ENCODE results near the gene ARHGEF37.
A peak's percentile ranks its signal among the peaks of the same experiment; 100 is the strongest.

Gene ARHGEF37

GRCh38 chr5:149629421-149629820 is 48.1 kb downstream of the ARHGEF37 start:
- DNase-seq (ENCODE audit: low spot score), result no peak

DNA sequence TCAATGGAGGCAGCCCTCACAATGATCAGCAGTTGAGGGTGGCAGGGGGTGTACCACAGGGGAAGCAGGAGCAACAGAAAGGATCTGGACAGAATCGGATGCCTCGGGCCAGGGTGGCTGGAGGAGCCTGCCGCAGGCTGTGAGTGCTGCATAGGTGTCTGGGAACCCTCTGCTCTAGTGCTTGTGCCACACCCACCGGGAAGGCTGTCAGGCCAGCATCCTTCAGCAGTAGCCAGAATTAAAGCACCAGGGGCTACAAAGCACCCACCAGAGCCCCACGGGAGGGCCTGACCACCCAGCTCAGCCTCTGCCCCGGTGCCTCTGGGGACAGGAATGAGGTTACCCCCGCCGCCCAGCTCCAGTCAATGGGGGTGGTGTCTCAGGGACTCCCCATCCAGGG is 49.0 kb downstream of the ARHGEF37 start:
- no peak for DNase-seq (ENCODE audit: low spot score)

DNA sequence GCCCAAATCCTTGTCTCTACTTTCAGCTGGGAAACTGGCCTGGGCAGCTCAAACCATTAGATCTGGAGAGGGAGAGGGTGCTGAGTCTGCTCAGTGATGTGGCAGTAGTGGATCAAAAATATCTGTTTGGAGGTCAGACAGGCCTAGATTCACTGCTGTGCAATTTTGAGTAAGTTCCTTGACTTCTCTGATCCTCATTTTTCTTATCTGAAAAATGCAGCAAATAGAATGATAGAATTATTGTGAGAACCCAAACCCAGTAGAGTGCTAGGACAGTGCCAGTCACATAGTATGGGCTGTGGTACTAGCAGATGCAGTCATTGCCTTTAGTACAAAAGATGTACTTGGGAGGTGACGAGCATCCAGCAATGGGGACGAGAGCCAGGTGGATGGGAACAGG is 50.2 kb downstream of the ARHGEF37 start:
- DNase-seq (ENCODE audit: low spot score), result no peak

- no peak for DNase-seq (ENCODE audit: low spot score)
These were observed 51.3 kb downstream of the ARHGEF37 start for GRCh38 chr5:149632311-149633251.

DNA sequence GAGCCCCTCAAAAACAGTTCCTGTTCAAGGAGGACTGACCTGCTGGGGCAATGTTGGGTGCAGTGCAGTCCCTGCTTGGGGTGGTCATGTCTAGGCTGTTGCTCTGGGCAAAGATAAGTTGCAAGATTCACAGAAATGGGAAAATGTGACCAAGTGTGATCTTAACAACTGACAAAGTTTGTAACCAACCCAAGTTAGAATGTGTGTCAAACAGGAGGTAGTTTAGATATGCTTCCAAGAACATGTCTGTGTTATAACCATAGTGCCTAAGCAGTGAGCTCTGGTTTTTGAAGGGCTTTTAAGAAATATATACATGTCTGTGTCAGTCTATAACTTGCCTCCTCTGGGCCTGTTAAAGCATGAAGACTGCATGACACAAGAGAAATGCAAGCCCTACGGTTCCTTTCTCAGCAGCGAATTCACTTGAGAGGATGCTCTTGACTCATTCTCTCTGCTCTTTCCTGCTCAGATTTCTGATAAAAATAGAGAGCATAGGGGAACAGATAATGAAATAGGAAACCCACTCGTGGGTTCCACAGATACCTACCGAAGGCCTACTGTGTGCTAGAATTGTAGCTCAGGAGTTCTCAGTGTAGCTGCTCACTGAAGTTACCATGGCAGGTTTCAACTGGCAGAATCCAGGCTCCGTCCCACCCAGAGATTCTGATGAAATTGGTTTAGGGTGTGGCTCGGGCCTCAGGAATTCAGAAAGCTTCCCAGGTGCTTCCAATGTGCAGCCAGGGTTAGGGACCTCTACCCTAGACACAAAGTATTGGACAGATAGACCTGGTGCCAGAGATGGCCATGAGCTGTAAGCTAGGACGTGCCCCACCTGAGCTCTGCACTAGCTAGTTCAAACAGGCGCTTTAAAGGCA is 52.4 kb downstream of the ARHGEF37 start:
- DNase-seq (ENCODE audit: low spot score), result no peak

DNA sequence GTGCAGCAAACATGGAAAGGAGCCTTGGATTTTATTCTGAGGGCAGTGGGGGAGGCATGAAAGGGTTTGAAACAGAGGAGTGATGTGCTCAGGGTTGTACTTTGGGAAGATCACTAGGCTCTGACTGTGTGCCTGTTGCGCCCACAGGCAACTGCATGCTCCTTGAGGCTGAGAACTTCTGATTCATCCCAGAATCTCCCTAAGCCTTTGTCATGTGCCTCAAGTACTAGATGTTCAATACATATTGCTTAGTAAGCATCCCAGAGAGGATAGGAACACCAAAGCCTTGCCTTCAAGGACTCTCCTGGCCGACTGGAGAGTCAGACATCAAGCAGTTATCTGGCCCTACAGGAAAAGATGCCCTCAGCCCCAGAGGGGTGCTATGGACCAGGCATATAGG is 54.1 kb downstream of the ARHGEF37 start:
- DNase-seq (ENCODE audit: low spot score), result no peak

DNA sequence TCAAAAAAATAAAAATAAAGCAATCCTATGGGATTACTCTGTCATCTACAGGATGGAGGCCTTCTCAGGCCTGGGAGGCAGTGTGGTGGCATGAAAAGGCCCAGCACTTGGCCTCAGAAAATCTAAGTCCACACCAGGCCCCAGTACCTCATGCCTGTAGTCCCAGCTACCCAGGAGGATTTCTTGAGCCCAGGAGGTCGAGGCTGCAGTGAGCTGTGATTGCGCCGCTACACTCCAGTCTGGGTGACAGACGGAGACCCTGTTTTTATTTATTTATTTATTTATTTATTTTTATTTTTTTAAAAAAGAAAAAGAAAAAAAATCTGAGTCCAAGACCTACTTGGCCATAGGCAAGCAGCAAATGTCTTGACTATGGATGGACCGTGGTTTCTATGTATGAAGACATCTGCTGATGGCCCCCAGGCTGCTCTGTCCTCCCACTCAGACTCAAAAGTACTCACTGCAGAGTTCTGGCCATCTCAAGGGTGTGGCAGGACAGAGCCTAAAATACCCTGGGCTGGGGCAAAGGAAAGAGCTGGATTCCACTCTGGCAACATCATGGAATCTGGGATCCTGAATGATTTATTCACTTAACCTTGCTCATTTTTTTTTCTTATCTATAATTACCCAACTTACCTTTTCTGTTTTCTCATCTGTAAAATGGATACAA is 55.0 kb downstream of the ARHGEF37 start:
- no peak for DNase-seq (ENCODE audit: low spot score)

DNA sequence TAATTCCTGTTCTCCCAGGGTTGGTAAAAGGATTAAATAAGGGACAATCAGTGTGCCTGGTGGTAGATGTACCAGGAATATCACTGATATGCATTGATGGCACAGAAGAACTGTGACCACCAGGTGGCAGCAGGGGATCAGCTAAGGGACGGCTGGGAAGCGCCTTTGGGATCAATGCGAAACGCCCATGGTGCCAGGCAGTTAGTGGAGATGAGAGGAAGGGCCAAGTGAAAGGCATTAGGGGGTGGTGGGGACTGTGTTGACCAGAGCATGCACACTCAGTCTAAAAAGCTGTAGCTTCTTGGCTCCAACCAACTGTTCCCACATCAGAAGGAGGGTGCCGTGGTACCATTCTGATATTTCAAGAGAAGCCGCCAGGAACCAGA is 55.6 kb downstream of the ARHGEF37 start:
- peak; percentile 62 for DNase-seq (ENCODE audit: low spot score)

GRCh38 chr5:149638136-149638535 is 56.8 kb downstream of the ARHGEF37 start:
- no peak for DNase-seq (ENCODE audit: low spot score)

- DNase-seq (ENCODE audit: low spot score), result no peak
These were observed 57.4 kb downstream of the ARHGEF37 start for GRCh38 chr5:149638546-149639241.

DNA sequence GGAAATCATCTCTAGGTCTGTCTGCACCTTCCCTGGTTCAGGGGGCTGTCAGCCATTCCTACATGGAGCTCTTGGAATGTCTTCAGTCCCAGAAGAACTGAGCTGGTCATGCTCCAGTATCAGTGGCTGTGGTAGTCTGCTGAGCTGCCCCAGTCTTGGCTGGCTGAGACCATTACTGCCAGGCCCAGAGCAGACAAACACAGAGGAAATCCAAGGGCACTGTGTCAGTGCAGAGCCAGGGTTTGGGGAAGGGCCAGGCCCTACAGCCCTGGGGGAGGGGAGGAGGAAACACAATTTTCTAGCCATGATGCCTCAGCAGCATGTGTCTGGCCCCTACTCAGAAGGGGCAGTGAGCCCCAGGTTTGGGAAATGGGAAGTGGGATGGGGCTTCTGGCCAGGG is 58.4 kb downstream of the ARHGEF37 start:
- no peak for DNase-seq (ENCODE audit: low spot score)

DNA sequence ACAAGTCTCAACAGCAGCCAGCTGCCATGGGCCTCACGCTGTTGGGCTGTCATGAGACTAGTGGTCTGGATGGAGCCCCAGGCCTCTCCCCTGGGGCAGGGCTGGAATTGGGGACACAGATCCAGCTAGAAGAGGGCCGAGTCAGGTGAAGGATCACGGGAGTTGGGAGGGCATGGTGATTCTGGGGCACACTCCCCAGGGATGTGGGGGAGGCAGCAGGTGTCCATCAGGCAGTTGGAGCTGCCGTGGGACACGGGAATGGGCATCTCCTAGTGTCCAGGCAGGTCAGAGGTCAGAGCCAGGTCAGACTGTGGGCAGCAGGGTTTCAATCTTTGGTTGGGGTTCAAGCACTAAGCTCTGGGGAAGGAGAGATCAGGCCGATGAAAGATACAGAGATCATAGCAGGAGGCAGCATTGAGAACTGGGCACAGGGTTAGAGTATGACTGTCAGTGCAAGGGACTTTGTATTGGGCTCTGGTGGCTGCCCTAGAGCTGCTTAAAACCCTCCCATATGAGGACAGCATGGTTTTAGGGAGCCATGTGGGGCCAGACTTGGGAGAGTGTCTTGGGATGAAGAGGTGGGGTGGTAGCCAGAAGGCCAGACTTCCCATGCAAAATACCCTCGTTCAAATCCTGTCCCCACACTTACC is 59.2 kb downstream of the ARHGEF37 start:
- DNase-seq (ENCODE audit: low spot score), result no peak

GRCh38 chr5:149641000-149641576 is 59.8 kb downstream of the ARHGEF37 start:
- no peak for DNase-seq (ENCODE audit: low spot score)

- no peak for DNase-seq (ENCODE audit: low spot score)
These were observed 60.3 kb downstream of the ARHGEF37 start for GRCh38 chr5:149641600-149641999.

GRCh38 chr5:149643781-149644180 is 62.5 kb downstream of the ARHGEF37 start:
- no peak for DNase-seq (ENCODE audit: low spot score)

GRCh38 chr5:149644629-149645028 is 63.3 kb downstream of the ARHGEF37 start:
- no peak for DNase-seq (ENCODE audit: low spot score)

DNA sequence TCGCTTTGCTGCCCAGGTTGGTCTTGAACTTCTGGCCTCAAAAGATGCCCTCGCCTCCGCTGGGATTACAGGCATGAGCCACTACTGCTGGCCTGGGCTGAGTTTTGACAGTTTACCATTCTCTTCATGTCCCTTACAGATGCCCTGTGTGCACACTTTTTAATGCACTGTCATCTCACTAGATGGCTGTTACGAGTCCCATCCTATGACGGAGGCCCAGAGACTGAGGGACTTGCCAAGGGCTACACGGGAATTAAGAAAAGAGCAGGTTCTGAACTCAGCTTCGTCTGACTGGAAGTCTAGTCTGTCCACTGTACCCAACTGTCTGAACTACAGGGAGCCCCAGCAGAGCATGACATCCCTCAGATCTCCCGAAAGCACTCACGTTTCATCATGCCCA is 63.9 kb downstream of the ARHGEF37 start:
- no peak for DNase-seq (ENCODE audit: low spot score)

- DNase-seq (ENCODE audit: low spot score), result no peak
These were observed 64.4 kb downstream of the ARHGEF37 start for GRCh38 chr5:149645725-149646124.

DNA sequence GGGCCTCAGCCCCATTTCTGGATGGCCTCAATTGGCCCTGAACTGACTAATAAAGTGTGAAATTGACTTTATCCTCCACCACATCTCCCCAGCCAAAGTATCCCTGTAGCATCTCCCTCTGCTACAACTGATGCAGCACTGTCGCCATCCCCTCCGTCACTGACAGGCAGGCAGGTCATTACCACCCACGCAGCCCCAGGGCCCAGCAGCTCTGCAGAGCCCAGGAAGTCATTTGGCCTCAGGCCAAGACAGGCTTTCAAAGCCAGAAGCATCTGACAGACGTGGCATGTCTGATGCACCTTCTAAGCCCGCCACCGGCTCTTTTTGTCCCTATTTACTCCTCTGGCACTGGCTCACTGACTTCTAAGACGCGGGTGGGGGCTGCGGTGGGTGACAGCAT is 65.3 kb downstream of the ARHGEF37 start:
- no peak for DNase-seq (ENCODE audit: low spot score)

DNA sequence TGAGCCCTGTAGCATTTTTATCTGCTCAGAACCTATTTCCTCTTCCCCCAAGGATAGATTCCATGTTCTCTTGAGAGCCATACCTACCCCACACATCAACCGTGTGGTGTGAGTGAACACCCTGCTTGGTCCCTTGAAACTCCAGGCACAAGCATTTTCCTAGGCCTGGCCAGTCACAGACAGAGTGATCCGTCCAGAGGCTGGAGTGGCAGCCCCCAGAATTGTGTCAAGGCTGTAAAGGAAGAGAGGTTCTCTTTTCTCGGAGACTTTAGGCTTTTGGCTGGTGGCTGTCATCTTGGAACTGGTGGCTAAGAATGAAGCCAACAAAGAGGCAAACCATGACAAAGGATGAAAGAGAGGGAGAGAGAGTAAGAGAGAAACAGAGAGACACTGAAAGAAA is 66.0 kb downstream of the ARHGEF37 start:
- DNase-seq (ENCODE audit: low spot score), result no peak
